GM23248 (cell line): ENCODE measurements around the gene FOXD3.

Experiments used
- EZH2 ChIP-seq: fragments of 200-600 bp; sonication (generic); IDR thresholded peaks from 2 replicates; pipeline ENCODE4 v1.6.1; 2018; ENCODE audit warnings: antibody characterized with exemption, mild to moderate bottlenecking; ENCODE audit not compliant: insufficient read depth, poor library complexity, severe bottlenecking
- EZH2phosphoT487 ChIP-seq: fragments of 200-600 bp; sonication (generic); IDR thresholded peaks from 2 replicates; pipeline ENCODE4 v1.6.1; 2018; ENCODE audit warnings: antibody characterized with exemption, moderate library complexity, mild to moderate bottlenecking, low read depth; ENCODE audit not compliant: insufficient read depth

- TF ChIP-seq EZH2 (peak; percentile 49), EZH2phosphoT487 (0 out of 2 replicates have a peak, but pooled peaks have one; percentile 2)
These were observed 5.2 kb upstream of the FOXD3 start for GRCh38 chr1:63316984-63317816.
